Upper lobe of right lung (tissue), 1 donor: Measurements from ENCODE around the gene CES1. TPM values are rescaled to one million over a fixed set of nuclear protein-coding genes. Genes with fewer than 3 reads are reported as not detected.
"Not testable (repeated sequence)": the region's sequence is repeated elsewhere in the genome, so short reads cannot be mapped to it uniquely, and the experiment has no call there.

ENCODE experiments used
- ATAC-seq: fragments of 200-7000 bp; cut with Tn5 transposase; one replicate; pipeline ENCODE4 v1.9.1; 2020; ENCODE audit warnings: mild to moderate bottlenecking, moderate library complexity
- DNase-seq: peaks from one replicate; pipeline ENCODE4 v3.0.0-alpha.2; 2020
- H3K27ac ChIP-seq: fragments of 200-600 bp; one replicate; pipeline ENCODE4 v1.8.0; 2022
- H3K27me3 ChIP-seq: fragments of 200-600 bp; one replicate; pipeline ENCODE4 v1.8.0; 2022; ENCODE audit warnings: mild to moderate bottlenecking
- H3K36me3 ChIP-seq: fragments of 200-600 bp; one replicate; pipeline ENCODE4 v1.8.0; 2022
- H3K4me1 ChIP-seq: fragments of 200-600 bp; one replicate; pipeline ENCODE4 v1.8.0; 2022
- H3K4me3 ChIP-seq: fragments of 200-600 bp; one replicate; pipeline ENCODE4 v1.8.0; 2022; ENCODE audit warnings: mild to moderate bottlenecking
- H3K9me3 ChIP-seq: fragments of 200-600 bp; one replicate; pipeline ENCODE4 v1.8.0; 2022
- CTCF ChIP-seq: fragments of 200-600 bp; IDR thresholded peaks from one replicate; pipeline ENCODE4 v1.8.0; 2022; ENCODE audit warnings: antibody characterized with exemption
- intact Hi-C: fragments of 100-400 bp; cut with DNase I; formaldehyde crosslinking; loops from one replicate; pipeline ENCODE4 v1.11.0; 2022
- total RNA-seq: library from RNA; stranded (reverse); fragmentation: NEBNext Ultra II Directional; extraction: Animal tissue kit (Norgen Biotek cat#: 25700); gene quantifications from one replicate; pipeline ENCODE4 v1.2.1, GENCODE V29; 2021
- donor health status: DM: no; HTN: yes; CAD: no; lungs with severe emphysema.

The CES1 gene
- total RNA-seq, 1 donor from 2014 or later = 293 TPM

DNA sequence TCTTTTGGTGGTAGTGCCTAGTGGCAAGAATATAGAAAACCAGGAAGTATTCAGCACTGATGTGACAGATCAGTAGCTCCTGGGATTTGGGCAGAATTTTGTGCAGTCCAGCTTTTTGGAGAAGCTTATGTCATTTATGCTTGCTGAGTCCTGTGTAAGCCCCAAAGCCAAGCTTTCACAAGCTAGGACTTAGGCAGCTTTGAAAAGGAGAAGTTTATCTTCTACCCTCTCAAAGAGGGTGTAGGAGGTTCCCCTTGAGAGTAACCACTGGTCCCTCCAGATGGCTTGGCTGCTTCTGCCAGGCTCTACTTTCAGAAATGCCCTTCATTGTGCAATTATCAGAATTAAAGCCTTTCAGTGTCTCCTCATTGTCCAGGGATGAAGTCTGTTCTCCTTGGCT, 78.8 kb downstream of the CES1 start:
- Histone ChIP-seq H3K27ac (no peak overlapping the region), H3K4me3 (no peak overlapping the region), H3K9me3 (no peaks in the 10 kb centered on the region), H3K27me3 (no peaks in the 10 kb centered on the region), H3K4me1 (no peaks in the 10 kb centered on the region), H3K36me3 (no peaks in the 10 kb centered on the region)
- intact Hi-C loops = no loop called here
- ATAC-seq (peak; percentile 86), DNase-seq (no peak)
- TF ChIP-seq CTCF = no peak

DNA sequence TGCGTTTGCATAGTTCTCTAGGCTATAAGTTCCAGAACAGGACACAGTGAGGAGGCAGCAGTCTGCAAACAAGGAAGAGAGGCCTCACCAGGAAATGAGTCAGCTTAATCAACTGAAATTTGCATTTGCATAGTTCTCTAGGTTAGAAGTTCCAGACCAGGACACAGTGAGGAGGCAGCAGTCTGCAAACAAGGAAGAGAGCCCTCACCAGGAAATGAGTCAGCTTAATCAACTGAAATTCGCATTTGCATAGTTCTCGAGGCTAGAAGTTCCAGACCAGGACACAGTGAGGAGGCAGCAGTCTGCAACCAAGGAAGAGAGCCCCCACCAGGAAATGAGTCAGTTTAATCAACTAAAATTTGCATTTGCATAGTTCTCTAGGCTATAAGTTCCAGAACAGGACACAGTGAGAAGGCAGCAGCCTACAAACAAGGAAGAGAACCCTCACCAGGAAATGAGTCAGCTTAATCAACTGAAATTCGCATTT, 79.7 kb downstream of the CES1 start:
- ATAC-seq, H3K27me3 ChIP-seq, H3K4me1 ChIP-seq, DNase-seq, H3K36me3 ChIP-seq, H3K9me3 ChIP-seq, H3K4me3 ChIP-seq, intact Hi-C loops: not testable (repeated sequence)
- peak overlapping the region; percentile 66 for H3K27ac ChIP-seq

Other genes starting within 250 kb of the CES1 start
- gene SLC6A2, start 177.1 kb downstream of the CES1 start, total RNA-seq = not detected
- gene CES5A, start 42.3 kb upstream of the CES1 start, total RNA-seq = not detected